ENCODE data around the gene PTPRN2. TPM values are rescaled to one million over a fixed set of nuclear protein-coding genes. Genes with fewer than 3 reads are reported as not detected.

Gene PTPRN2
- total and polyA plus RNA-seq, 2 donors (not counting 1 experiment from before 2014, with no cell fraction given): 0.54 to 1.2 TPM

DNA sequence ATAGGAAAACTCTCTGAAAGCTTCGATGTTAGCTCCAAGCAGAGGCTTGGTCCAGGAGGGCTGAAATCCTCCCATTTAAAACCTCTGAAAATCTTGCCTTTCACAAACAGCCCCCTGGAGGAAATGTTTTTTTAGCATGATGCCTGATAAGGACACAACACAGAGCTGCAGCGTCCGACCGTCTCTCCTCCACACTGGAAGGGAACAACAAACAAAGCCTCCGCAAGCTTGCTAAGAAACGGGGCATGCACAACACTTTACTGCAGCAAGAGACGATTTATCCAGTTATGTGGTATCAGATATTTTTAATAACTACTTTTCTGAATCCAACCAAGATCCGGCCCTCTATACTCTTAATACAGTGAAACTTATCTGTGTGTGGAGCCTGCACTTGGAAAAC is 182.3 kb downstream of the PTPRN2 start:
- no peak overlapping the region for H3K4me2 ChIP-seq (ENCODE audit: extremely low read depth, insufficient read depth, low read length)

DNA sequence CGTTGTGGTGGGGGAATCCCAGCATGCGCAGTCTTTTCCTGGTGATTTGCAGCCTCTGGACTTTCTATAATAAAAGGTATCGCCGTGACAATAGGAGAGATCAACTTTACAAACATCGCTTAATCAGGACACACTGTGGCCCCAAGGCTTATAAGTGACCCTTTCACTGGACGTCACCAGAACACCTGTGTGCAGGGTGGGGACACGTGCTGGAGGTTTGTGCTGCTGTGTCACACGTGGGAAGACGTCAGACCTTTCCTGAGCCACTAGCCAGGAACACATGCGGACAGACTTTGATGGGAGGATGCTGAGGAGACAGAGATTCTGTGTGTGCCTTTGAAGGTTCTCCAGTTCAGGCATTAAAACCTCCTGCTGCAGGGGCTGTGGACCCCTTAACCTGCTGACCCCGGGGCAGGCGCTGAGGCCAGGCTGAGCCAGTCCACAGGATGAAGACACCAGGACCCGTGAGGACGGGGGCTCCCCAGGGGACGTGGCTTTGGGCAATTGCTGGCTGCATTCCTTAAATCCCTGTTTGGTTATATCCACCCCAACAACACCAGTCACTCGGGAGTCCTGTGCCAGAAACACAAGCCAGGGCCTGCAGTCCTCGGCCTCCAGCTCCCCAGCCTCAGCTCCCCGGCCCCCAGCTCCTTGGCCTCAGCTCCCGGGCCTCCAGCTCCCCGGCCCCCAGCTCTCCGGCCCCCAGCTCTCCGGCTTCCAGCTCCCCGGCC is 183.4 kb downstream of the PTPRN2 start:
- no peak overlapping the region for H3K4me2 ChIP-seq (ENCODE audit: extremely low read depth, insufficient read depth, low read length)
- no peak overlapping the region for H3K4me3 ChIP-seq (replicated peaks in 1 of 4; ENCODE audit: control extremely low read depth in 1 of 4, insufficient read depth in 1 of 4, low read depth in 3 of 4, low read length in 4 of 4)
- H3K9me3 ChIP-seq (ENCODE audit: control insufficient read depth, insufficient read depth, low read depth, low read length): no peaks in the 10 kb centered on the region
- H2AFZ ChIP-seq (ENCODE audit: low read length): no peak overlapping the region
- H4K20me1 ChIP-seq (ENCODE audit: control insufficient read depth, extremely low read depth, insufficient read depth, low read length): no peaks in the 10 kb centered on the region
- no peak overlapping the region for H3K27ac ChIP-seq (ENCODE audit: insufficient read depth, low read length)
- no peaks in the 10 kb centered on the region for H3K79me2 ChIP-seq (ENCODE audit: control insufficient read depth, insufficient read depth, low read length)
- DNase-seq (ENCODE audit: low read depth in 2 of 2): no peak
- H3K27me3 ChIP-seq (ENCODE audit: control insufficient read depth, insufficient read depth, low read length): no peaks in the 10 kb centered on the region
- H3K4me1 ChIP-seq (ENCODE audit: control insufficient read depth, extremely low read depth, insufficient read depth, low read length): no peaks in the 10 kb centered on the region
- no peak overlapping the region for H3K9ac ChIP-seq (ENCODE audit: insufficient read depth, low read length)
- TF ChIP-seq EZH2 (IDR thresholded peaks at IDR 0.05; ENCODE audit: low read length, missing control alignments): no peak
- TF ChIP-seq, protein P1, sequence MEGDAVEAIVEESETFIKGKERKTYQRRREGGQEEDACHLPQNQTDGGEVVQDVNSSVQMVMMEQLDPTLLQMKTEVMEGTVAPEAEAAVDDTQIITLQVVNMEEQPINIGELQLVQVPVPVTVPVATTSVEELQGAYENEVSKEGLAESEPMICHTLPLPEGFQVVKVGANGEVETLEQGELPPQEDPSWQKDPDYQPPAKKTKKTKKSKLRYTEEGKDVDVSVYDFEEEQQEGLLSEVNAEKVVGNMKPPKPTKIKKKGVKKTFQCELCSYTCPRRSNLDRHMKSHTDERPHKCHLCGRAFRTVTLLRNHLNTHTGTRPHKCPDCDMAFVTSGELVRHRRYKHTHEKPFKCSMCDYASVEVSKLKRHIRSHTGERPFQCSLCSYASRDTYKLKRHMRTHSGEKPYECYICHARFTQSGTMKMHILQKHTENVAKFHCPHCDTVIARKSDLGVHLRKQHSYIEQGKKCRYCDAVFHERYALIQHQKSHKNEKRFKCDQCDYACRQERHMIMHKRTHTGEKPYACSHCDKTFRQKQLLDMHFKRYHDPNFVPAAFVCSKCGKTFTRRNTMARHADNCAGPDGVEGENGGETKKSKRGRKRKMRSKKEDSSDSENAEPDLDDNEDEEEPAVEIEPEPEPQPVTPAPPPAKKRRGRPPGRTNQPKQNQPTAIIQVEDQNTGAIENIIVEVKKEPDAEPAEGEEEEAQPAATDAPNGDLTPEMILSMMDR (conservative IDR thresholded peaks at IDR 0.05 in 1 of 2, IDR thresholded peaks at IDR 0.05 in 1 of 2; ENCODE audit: low read depth in 1 of 2, low read length in 2 of 2): no peak
- no peaks in the 10 kb centered on the region for H3K36me3 ChIP-seq (ENCODE audit: control insufficient read depth, insufficient read depth, low read length)

More for the DNA sequence above, 182.3 kb downstream of the PTPRN2 start:
- H3K9ac ChIP-seq (ENCODE audit: insufficient read depth, low read length): no peak overlapping the region
- H3K36me3 ChIP-seq (ENCODE audit: control insufficient read depth, insufficient read depth, low read length): no peaks in the 10 kb centered on the region
- H3K27me3 ChIP-seq (ENCODE audit: control insufficient read depth, insufficient read depth, low read length): no peaks in the 10 kb centered on the region
- H3K79me2 ChIP-seq (ENCODE audit: control insufficient read depth, insufficient read depth, low read length): no peaks in the 10 kb centered on the region
- no peaks in the 10 kb centered on the region for H3K9me3 ChIP-seq (ENCODE audit: control insufficient read depth, insufficient read depth, low read depth, low read length)
- H3K4me3 ChIP-seq (replicated peaks in 1 of 4; ENCODE audit: control extremely low read depth in 1 of 4, insufficient read depth in 1 of 4, low read depth in 3 of 4, low read length in 4 of 4): no peak overlapping the region
- no peaks in the 10 kb centered on the region for H4K20me1 ChIP-seq (ENCODE audit: control insufficient read depth, extremely low read depth, insufficient read depth, low read length)
- TF ChIP-seq, protein P1 (conservative IDR thresholded peaks at IDR 0.05 in 1 of 2, IDR thresholded peaks at IDR 0.05 in 1 of 2; ENCODE audit: low read depth in 1 of 2, low read length in 2 of 2): no peak
- no peak for TF ChIP-seq EZH2 (IDR thresholded peaks at IDR 0.05; ENCODE audit: low read length, missing control alignments)
- no peak for DNase-seq (ENCODE audit: low read depth in 2 of 2)
- no peak overlapping the region for H2AFZ ChIP-seq (ENCODE audit: low read length)
- no peak overlapping the region for H3K27ac ChIP-seq (ENCODE audit: insufficient read depth, low read length)
- no peaks in the 10 kb centered on the region for H3K4me1 ChIP-seq (ENCODE audit: control insufficient read depth, extremely low read depth, insufficient read depth, low read length)

DNA sequence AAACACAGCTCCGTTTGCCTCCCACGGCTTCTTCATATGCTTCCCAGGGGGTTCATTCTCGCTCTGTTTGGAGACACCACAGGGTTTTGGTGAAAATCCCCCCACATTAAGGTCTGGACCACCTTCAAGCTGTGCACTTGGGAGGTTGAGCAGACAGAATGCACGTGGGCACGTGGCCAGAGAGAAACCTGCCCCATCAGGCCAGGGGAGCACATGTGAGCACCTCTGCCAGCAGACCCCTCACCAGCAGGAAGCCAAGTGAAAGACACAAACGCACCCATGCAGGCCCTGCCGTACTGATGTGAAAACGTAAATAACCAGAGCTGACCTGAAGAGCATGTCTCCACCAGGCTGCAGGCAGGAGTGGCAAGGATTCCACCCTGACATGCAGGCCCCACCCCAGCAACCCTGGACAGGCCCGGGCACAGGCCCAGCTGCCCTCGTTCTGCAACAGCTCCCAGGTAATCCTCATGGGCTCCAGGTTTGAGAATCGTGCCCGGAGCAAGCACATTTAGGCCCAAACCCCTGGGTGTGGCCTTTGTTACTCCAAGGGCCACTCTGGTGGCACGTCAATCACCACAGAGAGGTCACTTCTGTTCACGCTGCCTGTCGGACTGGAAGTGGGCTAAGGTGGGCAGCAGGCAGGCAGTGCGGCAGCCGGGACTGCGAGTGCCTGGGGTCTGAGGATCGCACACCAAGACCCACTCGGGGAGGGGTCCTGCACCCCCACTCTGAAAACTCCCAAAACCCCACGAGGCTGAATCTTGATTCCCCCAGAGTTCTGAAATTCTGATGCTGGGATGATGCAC is 184.4 kb downstream of the PTPRN2 start:
- Histone ChIP-seq H3K79me2 (ENCODE audit: control insufficient read depth, insufficient read depth, low read length) (no peaks in the 10 kb centered on the region), H3K4me2 (ENCODE audit: extremely low read depth, insufficient read depth, low read length) (no peak overlapping the region), H3K9me3 (ENCODE audit: control insufficient read depth, insufficient read depth, low read depth, low read length) (no peaks in the 10 kb centered on the region), H3K4me3 (replicated peaks in 1 of 4; ENCODE audit: control extremely low read depth in 1 of 4, insufficient read depth in 1 of 4, low read depth in 3 of 4, low read length in 4 of 4) (no peak overlapping the region), H4K20me1 (ENCODE audit: control insufficient read depth, extremely low read depth, insufficient read depth, low read length) (no peaks in the 10 kb centered on the region), H3K27ac (ENCODE audit: insufficient read depth, low read length) (no peak overlapping the region), H3K9ac (ENCODE audit: insufficient read depth, low read length) (no peak overlapping the region), H3K27me3 (ENCODE audit: control insufficient read depth, insufficient read depth, low read length) (no peaks in the 10 kb centered on the region), H3K36me3 (ENCODE audit: control insufficient read depth, insufficient read depth, low read length) (no peaks in the 10 kb centered on the region), H2AFZ (ENCODE audit: low read length) (no peak overlapping the region), H3K4me1 (ENCODE audit: control insufficient read depth, extremely low read depth, insufficient read depth, low read length) (no peaks in the 10 kb centered on the region)
- TF ChIP-seq, protein P1 (conservative IDR thresholded peaks at IDR 0.05 in 1 of 2, IDR thresholded peaks at IDR 0.05 in 1 of 2; ENCODE audit: low read depth in 1 of 2, low read length in 2 of 2): no peak
- no peak for TF ChIP-seq EZH2 (IDR thresholded peaks at IDR 0.05; ENCODE audit: low read length, missing control alignments)
- no peak for DNase-seq (ENCODE audit: low read depth in 2 of 2)

Data from fibroblast of lung (primary cell).